ENCODE results near the gene ARID5B.

ARID5B gene

GRCh38 chr10:62029401-62029800 lies 127.9 kb downstream of the ARID5B start:
- H3K4me3 ChIP-seq (ENCODE audit: low read length): no peak overlapping the region
- H3K27me3 ChIP-seq (ENCODE audit: control insufficient read depth, insufficient read depth, low read length): no peaks in the 10 kb centered on the region
- no peaks in the 10 kb centered on the region for H3K36me3 ChIP-seq (ENCODE audit: control insufficient read depth, insufficient read depth, low read length)
- H3K9me3 ChIP-seq (ENCODE audit: control insufficient read depth, low read length): no peaks in the 10 kb centered on the region
- H3K4me1 ChIP-seq (ENCODE audit: control insufficient read depth, insufficient read depth, low read length): peaks cover 14% of the 10 kb centered on the region
- no peak overlapping the region for H3K9ac ChIP-seq (ENCODE audit: low read length)

GRCh38 chr10:62031507-62031906 lies 130.0 kb downstream of the ARID5B start:
- Histone ChIP-seq H3K36me3 (ENCODE audit: control insufficient read depth, insufficient read depth, low read length) (no peaks in the 10 kb centered on the region), H3K4me1 (ENCODE audit: control insufficient read depth, insufficient read depth, low read length) (peaks cover 7% of the 10 kb centered on the region), H3K4me3 (ENCODE audit: low read length) (no peak overlapping the region), H3K27me3 (ENCODE audit: control insufficient read depth, insufficient read depth, low read length) (no peaks in the 10 kb centered on the region), H3K9me3 (ENCODE audit: control insufficient read depth, low read length) (no peaks in the 10 kb centered on the region), H3K9ac (ENCODE audit: low read length) (no peak overlapping the region)

GRCh38 chr10:62033125-62033524 lies 131.6 kb downstream of the ARID5B start:
- H3K4me1 ChIP-seq (ENCODE audit: control insufficient read depth, insufficient read depth, low read length): peaks cover 19% of the 10 kb centered on the region
- no peak overlapping the region for H3K9ac ChIP-seq (ENCODE audit: low read length)
- no peak overlapping the region for H3K4me3 ChIP-seq (ENCODE audit: low read length)
- H3K36me3 ChIP-seq (ENCODE audit: control insufficient read depth, insufficient read depth, low read length): no peaks in the 10 kb centered on the region
- H3K9me3 ChIP-seq (ENCODE audit: control insufficient read depth, low read length): no peaks in the 10 kb centered on the region
- no peaks in the 10 kb centered on the region for H3K27me3 ChIP-seq (ENCODE audit: control insufficient read depth, insufficient read depth, low read length)

GRCh38 chr10:62034096-62034640 lies 132.7 kb downstream of the ARID5B start:
- Histone ChIP-seq H3K9ac (ENCODE audit: low read length) (no peak overlapping the region), H3K4me1 (ENCODE audit: control insufficient read depth, insufficient read depth, low read length) (peaks cover 23% of the 10 kb centered on the region), H3K27me3 (ENCODE audit: control insufficient read depth, insufficient read depth, low read length) (no peaks in the 10 kb centered on the region), H3K4me3 (ENCODE audit: low read length) (no peak overlapping the region), H3K9me3 (ENCODE audit: control insufficient read depth, low read length) (no peaks in the 10 kb centered on the region), H3K36me3 (ENCODE audit: control insufficient read depth, insufficient read depth, low read length) (no peaks in the 10 kb centered on the region)

GRCh38 chr10:62036186-62037081 lies 134.9 kb downstream of the ARID5B start:
- Histone ChIP-seq H3K36me3 (ENCODE audit: control insufficient read depth, insufficient read depth, low read length) (no peaks in the 10 kb centered on the region), H3K4me1 (ENCODE audit: control insufficient read depth, insufficient read depth, low read length) (peaks cover 33% of the 10 kb centered on the region), H3K27me3 (ENCODE audit: control insufficient read depth, insufficient read depth, low read length) (no peaks in the 10 kb centered on the region), H3K9me3 (ENCODE audit: control insufficient read depth, low read length) (no peaks in the 10 kb centered on the region), H3K4me3 (ENCODE audit: low read length) (peak overlapping the region; percentile 5), H3K9ac (ENCODE audit: low read length) (no peak overlapping the region)

- no peaks in the 10 kb centered on the region for H3K36me3 ChIP-seq (ENCODE audit: control insufficient read depth, insufficient read depth, low read length)
- peaks cover 36% of the 10 kb centered on the region for H3K4me1 ChIP-seq (ENCODE audit: control insufficient read depth, insufficient read depth, low read length)
- peak overlapping the region; percentile 16 for H3K9ac ChIP-seq (ENCODE audit: low read length)
- no peaks in the 10 kb centered on the region for H3K27me3 ChIP-seq (ENCODE audit: control insufficient read depth, insufficient read depth, low read length)
- no peak overlapping the region for H3K4me3 ChIP-seq (ENCODE audit: low read length)
- no peaks in the 10 kb centered on the region for H3K9me3 ChIP-seq (ENCODE audit: control insufficient read depth, low read length)
Observed at GRCh38 chr10:62037166-62037831, 135.8 kb downstream of the ARID5B start.

- H3K4me3 ChIP-seq (ENCODE audit: low read length): no peak overlapping the region
- peak overlapping the region; percentile 32 for H3K9ac ChIP-seq (ENCODE audit: low read length)
- H3K9me3 ChIP-seq (ENCODE audit: control insufficient read depth, low read length): no peaks in the 10 kb centered on the region
- H3K36me3 ChIP-seq (ENCODE audit: control insufficient read depth, insufficient read depth, low read length): no peaks in the 10 kb centered on the region
- H3K4me1 ChIP-seq (ENCODE audit: control insufficient read depth, insufficient read depth, low read length): peaks cover 36% of the 10 kb centered on the region
- H3K27me3 ChIP-seq (ENCODE audit: control insufficient read depth, insufficient read depth, low read length): no peaks in the 10 kb centered on the region
Observed at GRCh38 chr10:62037890-62038608, 136.6 kb downstream of the ARID5B start.

GRCh38 chr10:62038609-62039190 lies 137.2 kb downstream of the ARID5B start:
- H3K27me3 ChIP-seq (ENCODE audit: control insufficient read depth, insufficient read depth, low read length): no peaks in the 10 kb centered on the region
- H3K4me1 ChIP-seq (ENCODE audit: control insufficient read depth, insufficient read depth, low read length): peaks cover 41% of the 10 kb centered on the region
- no peaks in the 10 kb centered on the region for H3K36me3 ChIP-seq (ENCODE audit: control insufficient read depth, insufficient read depth, low read length)
- H3K9me3 ChIP-seq (ENCODE audit: control insufficient read depth, low read length): no peaks in the 10 kb centered on the region
- H3K9ac ChIP-seq (ENCODE audit: low read length): peak overlapping the region; percentile 32
- no peak overlapping the region for H3K4me3 ChIP-seq (ENCODE audit: low read length)

- Histone ChIP-seq H3K9me3 (ENCODE audit: control insufficient read depth, low read length) (no peaks in the 10 kb centered on the region), H3K9ac (ENCODE audit: low read length) (no peak overlapping the region), H3K27me3 (ENCODE audit: control insufficient read depth, insufficient read depth, low read length) (no peaks in the 10 kb centered on the region), H3K4me1 (ENCODE audit: control insufficient read depth, insufficient read depth, low read length) (peaks cover 44% of the 10 kb centered on the region), H3K4me3 (ENCODE audit: low read length) (no peak overlapping the region), H3K36me3 (ENCODE audit: control insufficient read depth, insufficient read depth, low read length) (no peaks in the 10 kb centered on the region)
Observed at GRCh38 chr10:62039954-62040353, 138.5 kb downstream of the ARID5B start.

- H3K27me3 ChIP-seq (ENCODE audit: control insufficient read depth, insufficient read depth, low read length): no peaks in the 10 kb centered on the region
- no peak overlapping the region for H3K4me3 ChIP-seq (ENCODE audit: low read length)
- H3K4me1 ChIP-seq (ENCODE audit: control insufficient read depth, insufficient read depth, low read length): peaks cover 50% of the 10 kb centered on the region
- H3K9ac ChIP-seq (ENCODE audit: low read length): no peak overlapping the region
- no peaks in the 10 kb centered on the region for H3K36me3 ChIP-seq (ENCODE audit: control insufficient read depth, insufficient read depth, low read length)
- H3K9me3 ChIP-seq (ENCODE audit: control insufficient read depth, low read length): no peaks in the 10 kb centered on the region
Observed at GRCh38 chr10:62040881-62041280, 139.4 kb downstream of the ARID5B start.

GRCh38 chr10:62043421-62044021 lies 142.0 kb downstream of the ARID5B start:
- H3K9ac ChIP-seq (ENCODE audit: low read length): no peak overlapping the region
- H3K4me1 ChIP-seq (ENCODE audit: control insufficient read depth, insufficient read depth, low read length): peaks cover 56% of the 10 kb centered on the region
- no peaks in the 10 kb centered on the region for H3K36me3 ChIP-seq (ENCODE audit: control insufficient read depth, insufficient read depth, low read length)
- H3K27me3 ChIP-seq (ENCODE audit: control insufficient read depth, insufficient read depth, low read length): no peaks in the 10 kb centered on the region
- no peak overlapping the region for H3K4me3 ChIP-seq (ENCODE audit: low read length)
- no peaks in the 10 kb centered on the region for H3K9me3 ChIP-seq (ENCODE audit: control insufficient read depth, low read length)

Data from mucosa of stomach (tissue), 1 donor.